Mammary epithelial cell (primary cell): ENCODE results near the gene BRWD1.

ENCODE experiments used
- EZH2 ChIP-seq: IDR thresholded peaks from 2 replicates; pipeline ENCODE4 v1.6.1; 2012; ENCODE audit warnings: low read length, inconsistent platforms, borderline replicate concordance
- TF ChIP-seq, protein P1 (sequence below), 2 donors: IDR thresholded peaks in 1 of 2; conservative IDR thresholded peaks in 1 of 2; 2 replicates each; pipeline ENCODE4 v1.5.1; 2011 to 2012; ENCODE audit warnings: inconsistent platforms in 2 of 2, low read length in 2 of 2, mild to moderate bottlenecking in 2 of 2, control low read depth in 1 of 2, low read depth in 1 of 2; ENCODE audit not compliant: insufficient read depth in 1 of 2; ENCODE audit errors: extremely low read depth in 1 of 2

DNA sequence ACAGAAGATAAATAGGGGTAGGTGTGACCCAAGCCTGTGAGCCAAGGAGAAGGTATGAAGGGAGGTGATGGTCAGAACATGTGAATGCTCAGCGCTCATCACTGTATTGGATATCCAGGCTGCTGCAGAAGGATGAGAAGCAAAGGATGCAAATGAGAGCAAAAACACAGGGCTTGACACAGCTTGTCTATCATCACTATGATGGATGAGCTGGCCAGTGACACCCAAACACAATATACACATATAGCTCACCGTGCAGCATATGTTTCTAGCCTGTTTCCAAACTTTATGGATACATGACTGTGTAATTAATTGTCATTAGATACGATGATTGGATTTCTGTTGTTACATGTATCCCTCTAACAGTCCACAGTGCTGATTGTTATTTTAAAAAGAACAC, 49.3 kb upstream of the BRWD1 start:
- no peak for TF ChIP-seq EZH2
- TF ChIP-seq, protein P1, sequence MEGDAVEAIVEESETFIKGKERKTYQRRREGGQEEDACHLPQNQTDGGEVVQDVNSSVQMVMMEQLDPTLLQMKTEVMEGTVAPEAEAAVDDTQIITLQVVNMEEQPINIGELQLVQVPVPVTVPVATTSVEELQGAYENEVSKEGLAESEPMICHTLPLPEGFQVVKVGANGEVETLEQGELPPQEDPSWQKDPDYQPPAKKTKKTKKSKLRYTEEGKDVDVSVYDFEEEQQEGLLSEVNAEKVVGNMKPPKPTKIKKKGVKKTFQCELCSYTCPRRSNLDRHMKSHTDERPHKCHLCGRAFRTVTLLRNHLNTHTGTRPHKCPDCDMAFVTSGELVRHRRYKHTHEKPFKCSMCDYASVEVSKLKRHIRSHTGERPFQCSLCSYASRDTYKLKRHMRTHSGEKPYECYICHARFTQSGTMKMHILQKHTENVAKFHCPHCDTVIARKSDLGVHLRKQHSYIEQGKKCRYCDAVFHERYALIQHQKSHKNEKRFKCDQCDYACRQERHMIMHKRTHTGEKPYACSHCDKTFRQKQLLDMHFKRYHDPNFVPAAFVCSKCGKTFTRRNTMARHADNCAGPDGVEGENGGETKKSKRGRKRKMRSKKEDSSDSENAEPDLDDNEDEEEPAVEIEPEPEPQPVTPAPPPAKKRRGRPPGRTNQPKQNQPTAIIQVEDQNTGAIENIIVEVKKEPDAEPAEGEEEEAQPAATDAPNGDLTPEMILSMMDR (conservative IDR thresholded peaks at IDR 0.05 in 1 of 2, IDR thresholded peaks at IDR 0.05 in 1 of 2; ENCODE audit: extremely low read depth in 1 of 2, insufficient read depth in 1 of 2, low read depth in 1 of 2, low read length in 2 of 2), result no peak
